K562 (cell line): ENCODE data around the gene RNASEH2A. TPM values are rescaled to one million over a fixed set of nuclear protein-coding genes. Genes with fewer than 3 reads are reported as not detected.
A peak's percentile ranks its signal among the peaks of the same experiment; 100 is the strongest.

Experiments used
- ATAC-seq: fragments of 200-7000 bp; cut with Tn5 transposase; 3 replicates; pipeline ENCODE4 v1.9.1; 2020; ENCODE audit warnings: moderate library complexity
- BruUV-seq: library from RNA; stranded (reverse); fragments of 400-500 nt; replicated peaks from 2 replicates; lab custom pipeline; 2021; lab: Mats Ljungman, UMichigan
- CTCF ChIA-PET: fragments of 300-600 bp; formaldehyde crosslinking; extraction: SDS; loops from one replicate; lab custom pipeline; 2021; ENCODE audit warnings: low intra/inter-chr PET ratio; lab: Yijun Ruan, JAX
- POLR2A ChIA-PET: fragments of 300-600, 350-650 bp; sonication (Branson Sonifier 250); formaldehyde crosslinking; extraction: SDS; loops from one replicate; lab custom pipeline; 2021; ENCODE audit warnings: antibody characterized with exemption, inconsistent platforms; lab: Yijun Ruan, JAX
- DNase-seq, 4 experiments: peaks; one replicate each; pipeline versions ENCODE4 v3.0.0 to v3.0.0-alpha.2; 2011 to 2018; ENCODE audit warnings: low spot score in 3 of 4, mixed read lengths in 3 of 4; ENCODE audit errors: extremely low read depth in 1 of 4
- FAIRE-seq: peaks from 2 replicates; lab custom pipeline; 2011; peaks lifted over from hg19 to GRCh38; lab: Jason Lieb, UNC
- H2AFZ ChIP-seq: 2 replicates; pipeline ENCODE4 v1.6.0; 2011; ENCODE audit warnings: low read depth, low read length, control low read depth, inconsistent platforms
- H3K27ac ChIP-seq: fragments of 200-600 bp; 3 replicates; pipeline ENCODE4 v1.8.0; 2011; ENCODE audit warnings: low read depth, mild to moderate bottlenecking, control low read depth, inconsistent platforms, low read length, moderate library complexity, mixed read lengths; ENCODE audit errors: extremely low read depth
- H3K27me3 ChIP-seq, 2 experiments: fragments of 300-600 bp in 1 of 2; 2 replicates in 1 of 2; 3 replicates in 1 of 2; pipeline versions ENCODE4 v1.6.0 to v1.8.0; 2011; ENCODE audit warnings: inconsistent platforms in 2 of 2, low read length in 2 of 2, mild to moderate bottlenecking in 1 of 2, mixed read lengths in 1 of 2, moderate library complexity in 1 of 2; ENCODE audit not compliant: control insufficient read depth in 2 of 2, insufficient read depth in 2 of 2
- H3K36me3 ChIP-seq: fragments of 300-600 bp; 3 replicates; pipeline ENCODE4 v1.8.0; 2011; ENCODE audit warnings: mild to moderate bottlenecking, low read length, inconsistent platforms; ENCODE audit not compliant: control insufficient read depth, insufficient read depth
- H3K4me1 ChIP-seq, 2 experiments: fragments of 200-600 bp in 1 of 2; replicated peaks in 1 of 2; 2 replicates in 1 of 2; 3 replicates in 1 of 2; pipeline versions ENCODE4 v1.5.1 to v1.8.0; 2011; ENCODE audit warnings: inconsistent platforms in 2 of 2, low read length in 2 of 2, mild to moderate bottlenecking in 1 of 2, mixed read lengths in 1 of 2, moderate library complexity in 1 of 2; ENCODE audit not compliant: control insufficient read depth in 2 of 2, insufficient read depth in 2 of 2
- H3K4me2 ChIP-seq: 2 replicates; pipeline ENCODE4 v1.6.1; 2011; ENCODE audit warnings: low read length, control low read depth, inconsistent platforms, mixed read lengths; ENCODE audit not compliant: insufficient read depth
- H3K4me3 ChIP-seq: fragments of 200-600 bp; sonication (generic), shearing (Covaris generic); 2 replicates; pipeline ENCODE4 v1.5.1; 2016; ENCODE audit warnings: control low read depth, inconsistent platforms
- H3K79me2 ChIP-seq: fragments of 200-600 bp; 3 replicates; pipeline ENCODE4 v1.8.0; 2011; ENCODE audit warnings: low read length, inconsistent platforms; ENCODE audit not compliant: control insufficient read depth, insufficient read depth
- H3K9ac ChIP-seq, 2 experiments: 2 replicates each; pipeline versions ENCODE4 v1.6.0 to v1.6.1; 2011; ENCODE audit warnings: low read depth in 2 of 2, low read length in 2 of 2, control low read depth in 1 of 2, inconsistent platforms in 1 of 2, mild to moderate bottlenecking in 1 of 2, mixed read lengths in 1 of 2; ENCODE audit not compliant: insufficient read depth in 1 of 2
- H3K9me1 ChIP-seq: one replicate; pipeline ENCODE4 v1.6.0; 2011; ENCODE audit warnings: inconsistent platforms, mild to moderate bottlenecking, low read length, moderate library complexity; ENCODE audit not compliant: control insufficient read depth, insufficient read depth
- H3K9me3 ChIP-seq: replicated peaks from 2 replicates; pipeline ENCODE4 v1.5.1; 2011; ENCODE audit warnings: low read depth, low read length, inconsistent platforms; ENCODE audit not compliant: control insufficient read depth, insufficient read depth
- H4K20me1 ChIP-seq: replicated peaks from 2 replicates; pipeline ENCODE4 v1.6.1; 2011; ENCODE audit warnings: low read length, inconsistent platforms, mixed read lengths; ENCODE audit not compliant: control insufficient read depth, insufficient read depth
- HNRNPK ChIP-seq: fragments of 200-400 bp; formaldehyde crosslinking; IDR thresholded peaks from one replicate; pipeline ENCODE4 v1.6.1; 2018; ENCODE audit warnings: mild to moderate bottlenecking, low read depth, low read length; ENCODE audit not compliant: poor library complexity, severe bottlenecking
- KAT7 ChIP-seq: sonication (generic); formaldehyde crosslinking; IDR thresholded peaks from 2 replicates; pipeline ENCODE4 v1.8.0; 2022; ENCODE audit warnings: missing genetic modification reagents, mild to moderate bottlenecking, borderline replicate concordance
- MAFG ChIP-seq: fragments of 450-650 bp; conservative IDR thresholded peaks from 2 replicates; pipeline ENCODE4 v1.6.1; 2016; ENCODE audit warnings: missing genetic modification characterization, missing compliant biosample characterization
- NFE2 ChIP-seq: IDR thresholded peaks from 2 replicates; pipeline ENCODE4 v1.6.1; 2014; ENCODE audit warnings: antibody characterized with exemption, low read depth
- PRPF4 ChIP-seq: fragments of 200-400 bp; formaldehyde crosslinking; IDR thresholded peaks from one replicate; pipeline ENCODE4 v1.6.1; 2017; ENCODE audit warnings: low read length, low read depth, mild to moderate bottlenecking; ENCODE audit not compliant: insufficient read depth, poor library complexity, severe bottlenecking
- SRSF7 ChIP-seq: fragments of 200-400 bp; formaldehyde crosslinking; optimal IDR thresholded peaks from 2 replicates; pipeline ENCODE3; 2017; ENCODE audit warnings: mild to moderate bottlenecking, low read depth, low read length
- ZNF316 ChIP-seq: fragments of 450-650 bp; IDR thresholded peaks from 2 replicates; pipeline ENCODE4 v1.6.1; 2016
- WGBS: fragments of 100-300 bp; shearing (Covaris generic); methylation state at CpG from one replicate; pipeline ENCODE4 v1.1.6; 2016; ENCODE audit warnings: low coverage, mixed read lengths; ENCODE audit not compliant: insufficient coverage; ENCODE audit errors: missing lambda C conversion rate; 5-methylcytosine and 5-hydroxymethylcytosine counted together
- in situ Hi-C: fragments of 300-500 bp; cut with MboI; formaldehyde crosslinking; loops from 4 replicates; pipeline ENCODE4 v1.15.0; 2018; ENCODE audit warnings: inconsistent platforms, mixed read lengths
- intact Hi-C: fragments of 100-400 bp; cut with micrococcal nuclease; formaldehyde crosslinking; loops from 2 replicates; pipeline ENCODE4 v1.14.2; 2022
- polyA plus RNA-seq, 8 experiments: library from polyadenylated mRNA; depleted of rRNA in 4 of 8; stranded (reverse) in 5 of 8; unstranded in 3 of 8; fragments of >200 nt; fragmentation: Nextera tagmentation in 2 of 8; fragmentation: Illumina TruSeq in 1 of 8; extraction: Ambion mirVana in 2 of 8; extraction: Trizol in 1 of 8; gene quantifications; 2 replicates each; pipeline versions ENCODE4 v1.2.1 to v1.2.3, GENCODE V29; 2011 to 2014; ENCODE audit warnings: inconsistent platforms in 1 of 8, missing spikeins in 1 of 8
- total RNA-seq, 7 experiments: library from RNA; depleted of rRNA in 6 of 7; stranded (reverse); fragments of >200 nt in 6 of 7; fragmentation: Illumina TruSeq in 2 of 7; extraction: Trizol in 2 of 7; gene quantifications; 2 replicates each; pipeline versions ENCODE4 v1.2.1 to v1.2.3, GENCODE V29; 2011 to 2021; ENCODE audit warnings: low replicate concordance in 1 of 7
- TF ChIP-seq, protein P1 (sequence below), 2 experiments: IDR thresholded peaks in 1 of 2; conservative IDR thresholded peaks in 1 of 2; 2 replicates each; pipeline ENCODE4 v1.6.1; 2016; ENCODE audit warnings: low read depth in 2 of 2, mild to moderate bottlenecking in 1 of 2, missing compliant biosample characterization in 1 of 2, missing genetic modification characterization in 1 of 2, moderate library complexity in 1 of 2
- TF ChIP-seq, protein P2 (sequence below): fragments of 250-450 bp; sonication (Bioruptor Pico); IDR thresholded peaks from 2 replicates; pipeline ENCODE4 v1.4.0; 2020; ENCODE audit warnings: mild to moderate bottlenecking
- TF ChIP-seq, protein P3 (sequence below): sonication (generic); formaldehyde crosslinking; IDR thresholded peaks from 2 replicates; pipeline ENCODE4 v1.8.0; 2022; ENCODE audit warnings: mild to moderate bottlenecking, missing genetic modification reagents
- TF ChIP-seq, protein P4 (sequence below): fragments of 200-800 bp; sonication (Bioruptor generic); IDR thresholded peaks from 2 replicates; pipeline ENCODE4 v1.6.1; 2017; ENCODE audit warnings: missing genetic modification characterization, missing compliant biosample characterization

The RNASEH2A gene
- total and polyA plus RNA-seq, 9 of the 15 experiments (the other 6 are each of a cell fraction or from before 2014, with no cell fraction given), result 22.3 to 78.0 (median 61.7) TPM

DNA sequence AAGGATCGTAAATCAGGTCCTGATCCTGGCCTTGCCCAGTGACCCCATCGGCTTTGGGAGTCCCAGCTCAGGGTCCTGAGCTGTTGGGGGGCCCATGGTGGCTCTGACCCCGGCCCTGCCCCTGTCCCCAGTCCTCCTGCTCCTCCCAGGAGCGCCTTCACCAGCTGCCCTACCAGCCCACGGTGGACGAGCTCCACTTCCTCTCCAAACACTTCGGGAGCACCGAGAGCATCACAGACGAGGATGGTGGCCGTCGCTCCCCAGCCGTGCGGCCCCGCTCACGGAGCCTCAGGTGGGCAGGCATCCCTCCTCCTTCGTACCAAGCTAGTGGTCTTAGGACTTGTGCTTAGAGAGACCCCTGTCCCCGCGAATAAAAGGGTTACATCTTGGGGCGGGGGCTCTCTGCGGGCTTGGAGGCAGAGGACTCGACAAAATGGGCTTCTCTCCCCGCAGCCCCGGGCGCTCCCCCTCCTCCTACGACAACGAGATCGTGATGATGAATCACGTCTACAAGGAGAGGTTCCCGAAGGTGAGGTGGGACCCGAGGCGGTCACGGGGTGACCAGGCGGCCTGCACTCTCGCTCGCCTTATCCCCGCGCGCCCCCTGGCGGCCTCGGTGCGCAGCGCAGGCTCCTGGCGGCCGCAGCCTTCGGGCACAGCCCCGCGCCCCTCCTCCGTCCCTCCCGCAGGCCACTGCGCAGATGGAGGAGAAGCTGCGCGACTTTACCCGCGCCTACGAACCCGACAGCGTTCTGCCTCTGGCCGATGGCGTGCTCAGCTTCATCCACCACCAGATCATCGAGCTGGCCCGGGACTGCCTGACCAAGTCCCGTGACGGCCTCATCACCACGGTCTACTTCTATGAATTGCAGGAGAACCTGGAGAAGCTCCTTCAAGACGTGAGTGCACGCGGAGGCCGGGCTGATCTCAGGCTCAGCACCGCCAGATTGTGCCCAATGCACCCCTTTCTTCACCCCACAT, 41.1 kb downstream of the RNASEH2A start (continued):
- no peak for TF ChIP-seq PRPF4
- TF ChIP-seq SRSF7, result no peak

DNA sequence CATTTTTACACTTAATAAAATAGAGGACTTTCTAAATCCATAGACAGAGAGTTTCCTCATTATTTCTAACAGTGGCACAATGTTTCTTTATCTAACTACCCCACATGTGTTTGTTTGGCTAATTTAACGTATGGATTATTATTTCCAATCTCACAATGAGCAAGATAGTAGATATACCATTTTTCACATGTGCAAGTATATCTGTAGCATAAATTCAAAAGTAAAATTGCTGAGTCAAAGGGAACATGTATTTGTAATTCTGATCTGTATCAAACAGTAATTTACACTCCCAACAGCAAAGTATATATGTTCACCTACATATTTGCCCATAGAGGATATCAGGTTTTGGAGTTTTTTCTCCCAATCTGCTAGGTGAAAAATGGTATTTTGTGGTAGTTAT, 50.3 kb downstream of the RNASEH2A start:
- in situ Hi-C loops, result no loop called here
- ChIA-PET POLR2A (no interaction called here), CTCF (no interaction called here)
- peaks cover 0 to 9% of the 10 kb centered on the region in 2 experiments; a peak in 1 of 5 replicates for H3K4me1 ChIP-seq
- no peaks in the 10 kb centered on the region for H3K27me3 ChIP-seq
- H3K9me1 ChIP-seq, result no peaks in the 10 kb centered on the region
- no peaks in the 10 kb centered on the region for H3K9me3 ChIP-seq
- WGBS, result 10% methylated on average over 1 of the region's 1 CpG
- intact Hi-C loops, result no loop called here
- no peak for DNase-seq
- no TSS peak for BruUV-seq
- H4K20me1 ChIP-seq, result no peaks in the 10 kb centered on the region
- no peak overlapping the region for H3K9ac ChIP-seq
- H3K4me2 ChIP-seq, result no peak overlapping the region
- no peak for ATAC-seq
- H3K36me3 ChIP-seq, result peaks cover 15% of the 10 kb centered on the region; the same call in 2 of the 3 replicates
- H3K4me3 ChIP-seq, result no peak overlapping the region
- FAIRE-seq, result no peak
- no peaks in the 10 kb centered on the region for H3K79me2 ChIP-seq
- H2AFZ ChIP-seq, result no peak overlapping the region
- H3K27ac ChIP-seq, result no peak overlapping the region
- peak; percentile 52 for TF ChIP-seq MAFG (tag)
- TF ChIP-seq, protein P1, sequence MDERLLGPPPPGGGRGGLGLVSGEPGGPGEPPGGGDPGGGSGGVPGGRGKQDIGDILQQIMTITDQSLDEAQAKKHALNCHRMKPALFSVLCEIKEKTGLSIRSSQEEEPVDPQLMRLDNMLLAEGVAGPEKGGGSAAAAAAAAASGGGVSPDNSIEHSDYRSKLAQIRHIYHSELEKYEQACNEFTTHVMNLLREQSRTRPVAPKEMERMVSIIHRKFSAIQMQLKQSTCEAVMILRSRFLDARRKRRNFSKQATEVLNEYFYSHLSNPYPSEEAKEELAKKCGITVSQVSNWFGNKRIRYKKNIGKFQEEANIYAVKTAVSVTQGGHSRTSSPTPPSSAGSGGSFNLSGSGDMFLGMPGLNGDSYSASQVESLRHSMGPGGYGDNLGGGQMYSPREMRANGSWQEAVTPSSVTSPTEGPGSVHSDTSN (CRISPR knock-in tag; IDR thresholded peaks at IDR 0.05; ENCODE audit: low read depth), result no peak
- TF ChIP-seq, protein P1 (tag; conservative IDR thresholded peaks at IDR 0.05; ENCODE audit: low read depth), result no peak
- peak; percentile 36; the same call in 1 of the 2 replicates for TF ChIP-seq NFE2
- peak; percentile 84 for TF ChIP-seq ZNF316
- TF ChIP-seq, protein P2, sequence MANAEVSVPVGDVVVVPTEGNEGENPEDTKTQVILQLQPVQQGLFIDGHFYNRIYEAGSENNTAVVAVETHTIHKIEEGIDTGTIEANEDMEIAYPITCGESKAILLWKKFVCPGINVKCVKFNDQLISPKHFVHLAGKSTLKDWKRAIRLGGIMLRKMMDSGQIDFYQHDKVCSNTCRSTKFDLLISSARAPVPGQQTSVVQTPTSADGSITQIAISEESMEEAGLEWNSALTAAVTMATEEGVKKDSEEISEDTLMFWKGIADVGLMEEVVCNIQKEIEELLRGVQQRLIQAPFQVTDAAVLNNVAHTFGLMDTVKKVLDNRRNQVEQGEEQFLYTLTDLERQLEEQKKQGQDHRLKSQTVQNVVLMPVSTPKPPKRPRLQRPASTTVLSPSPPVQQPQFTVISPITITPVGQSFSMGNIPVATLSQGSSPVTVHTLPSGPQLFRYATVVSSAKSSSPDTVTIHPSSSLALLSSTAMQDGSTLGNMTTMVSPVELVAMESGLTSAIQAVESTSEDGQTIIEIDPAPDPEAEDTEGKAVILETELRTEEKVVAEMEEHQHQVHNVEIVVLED, result no peak
- TF ChIP-seq, protein P3, sequence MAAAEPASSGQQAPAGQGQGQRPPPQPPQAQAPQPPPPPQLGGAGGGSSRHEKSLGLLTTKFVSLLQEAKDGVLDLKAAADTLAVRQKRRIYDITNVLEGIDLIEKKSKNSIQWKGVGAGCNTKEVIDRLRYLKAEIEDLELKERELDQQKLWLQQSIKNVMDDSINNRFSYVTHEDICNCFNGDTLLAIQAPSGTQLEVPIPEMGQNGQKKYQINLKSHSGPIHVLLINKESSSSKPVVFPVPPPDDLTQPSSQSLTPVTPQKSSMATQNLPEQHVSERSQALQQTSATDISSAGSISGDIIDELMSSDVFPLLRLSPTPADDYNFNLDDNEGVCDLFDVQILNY (CRISPR knock-in tag), result no peak
- TF ChIP-seq KAT7 (CRISPR knock-in tag), result no peak
- TF ChIP-seq HNRNPK, result no peak
- TF ChIP-seq, protein P4, sequence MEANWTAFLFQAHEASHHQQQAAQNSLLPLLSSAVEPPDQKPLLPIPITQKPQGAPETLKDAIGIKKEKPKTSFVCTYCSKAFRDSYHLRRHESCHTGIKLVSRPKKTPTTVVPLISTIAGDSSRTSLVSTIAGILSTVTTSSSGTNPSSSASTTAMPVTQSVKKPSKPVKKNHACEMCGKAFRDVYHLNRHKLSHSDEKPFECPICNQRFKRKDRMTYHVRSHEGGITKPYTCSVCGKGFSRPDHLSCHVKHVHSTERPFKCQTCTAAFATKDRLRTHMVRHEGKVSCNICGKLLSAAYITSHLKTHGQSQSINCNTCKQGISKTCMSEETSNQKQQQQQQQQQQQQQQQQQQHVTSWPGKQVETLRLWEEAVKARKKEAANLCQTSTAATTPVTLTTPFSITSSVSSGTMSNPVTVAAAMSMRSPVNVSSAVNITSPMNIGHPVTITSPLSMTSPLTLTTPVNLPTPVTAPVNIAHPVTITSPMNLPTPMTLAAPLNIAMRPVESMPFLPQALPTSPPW (CRISPR knock-in tag), result no peak
